A673 (cell line): ENCODE measurements around the gene MAPK4. TPM values are rescaled to one million over a fixed set of nuclear protein-coding genes. Genes with fewer than 3 reads are reported as not detected.

Source experiments
- BruUV-seq: library from RNA; stranded (reverse); fragments of 400-500 nt; replicated peaks from 2 replicates; lab custom pipeline; 2021; lab: Mats Ljungman, UMichigan
- CTCF ChIA-PET: fragments of 300-600 bp; sonication (Branson Sonifier 250); formaldehyde crosslinking; loops from one replicate; lab custom pipeline; 2022; ENCODE audit warnings: antibody characterized with exemption; lab: Charles Lee
- POLR2A ChIA-PET: fragments of 300-600 bp; sonication (Branson Sonifier 250); formaldehyde crosslinking; loops from one replicate; lab custom pipeline; 2022; ENCODE audit warnings: antibody characterized with exemption; ENCODE audit not compliant: low non-redundant PET; lab: Charles Lee
- DNase-seq: peaks from one replicate; pipeline ENCODE4 v3.0.0-alpha.2; 2015; ENCODE audit warnings: low spot score
- H3K27ac ChIP-seq: fragments of 200-600 bp; sonication (generic); 2 replicates; pipeline ENCODE4 v1.5.1; 2016; ENCODE audit warnings: mixed run types, low read depth, mild to moderate bottlenecking, mixed read lengths, antibody characterized with exemption, low read length; ENCODE audit not compliant: poor library complexity, severe bottlenecking
- H3K27me3 ChIP-seq: fragments of 200-600 bp; sonication (generic); replicated peaks from 2 replicates; pipeline ENCODE4 v1.6.1; 2017; ENCODE audit warnings: mixed run types, low read depth, mild to moderate bottlenecking, mixed read lengths, antibody characterized with exemption, low read length; ENCODE audit not compliant: insufficient read depth, poor library complexity
- H3K36me3 ChIP-seq: fragments of 200-600 bp; sonication (generic); 2 replicates; pipeline ENCODE4 v1.6.1; 2016; ENCODE audit warnings: mixed run types, mild to moderate bottlenecking, mixed read lengths, antibody characterized with exemption, low read length; ENCODE audit not compliant: insufficient read depth, poor library complexity, severe bottlenecking
- H3K4me1 ChIP-seq: fragments of 200-600 bp; sonication (generic); 2 replicates; pipeline ENCODE4 v1.6.1; 2017; ENCODE audit warnings: mixed run types, mild to moderate bottlenecking, mixed read lengths, antibody characterized with exemption, low read length; ENCODE audit not compliant: insufficient read depth, poor library complexity, severe bottlenecking
- H3K4me3 ChIP-seq: fragments of 200-600 bp; sonication (generic); 2 replicates; pipeline ENCODE4 v1.5.1; 2016; ENCODE audit warnings: low read depth, mixed run types, mild to moderate bottlenecking, mixed read lengths, low read length; ENCODE audit not compliant: poor library complexity, severe bottlenecking
- H3K9me3 ChIP-seq: fragments of 200-600 bp; sonication (generic); 2 replicates; pipeline ENCODE4 v1.6.1; 2016; ENCODE audit warnings: mixed run types, low read depth, mild to moderate bottlenecking, mixed read lengths, antibody characterized with exemption, low read length; ENCODE audit not compliant: poor library complexity, severe bottlenecking
- EZH2 ChIP-seq: fragments of 200-600 bp; sonication (generic); IDR thresholded peaks from 2 replicates; pipeline ENCODE4 v1.6.1; 2017; ENCODE audit warnings: borderline replicate concordance, low read depth, mild to moderate bottlenecking, mixed read lengths, antibody characterized with exemption, low read length; ENCODE audit not compliant: poor library complexity, severe bottlenecking
- intact Hi-C: fragments of 100-400 bp; cut with micrococcal nuclease; formaldehyde crosslinking; loops from one replicate; pipeline ENCODE4 v1.10.0; 2022; ENCODE audit not compliant: unreplicated experiment
- total RNA-seq: library from RNA; stranded (reverse); gene quantifications from 2 replicates; pipeline ENCODE4 v1.2.3, GENCODE V29; 2021
- TF ChIP-seq, protein P1 (sequence below): fragments of 300-800, 200-600 bp; sonication (generic); conservative IDR thresholded peaks from 2 replicates; pipeline ENCODE4 v1.5.1; 2017; ENCODE audit warnings: low read depth, mild to moderate bottlenecking, antibody characterized with exemption, low read length, moderate library complexity, mixed read lengths

The MAPK4 gene
- total RNA-seq, 1 experiment from 2014 or later = 0.62 TPM

DNA sequence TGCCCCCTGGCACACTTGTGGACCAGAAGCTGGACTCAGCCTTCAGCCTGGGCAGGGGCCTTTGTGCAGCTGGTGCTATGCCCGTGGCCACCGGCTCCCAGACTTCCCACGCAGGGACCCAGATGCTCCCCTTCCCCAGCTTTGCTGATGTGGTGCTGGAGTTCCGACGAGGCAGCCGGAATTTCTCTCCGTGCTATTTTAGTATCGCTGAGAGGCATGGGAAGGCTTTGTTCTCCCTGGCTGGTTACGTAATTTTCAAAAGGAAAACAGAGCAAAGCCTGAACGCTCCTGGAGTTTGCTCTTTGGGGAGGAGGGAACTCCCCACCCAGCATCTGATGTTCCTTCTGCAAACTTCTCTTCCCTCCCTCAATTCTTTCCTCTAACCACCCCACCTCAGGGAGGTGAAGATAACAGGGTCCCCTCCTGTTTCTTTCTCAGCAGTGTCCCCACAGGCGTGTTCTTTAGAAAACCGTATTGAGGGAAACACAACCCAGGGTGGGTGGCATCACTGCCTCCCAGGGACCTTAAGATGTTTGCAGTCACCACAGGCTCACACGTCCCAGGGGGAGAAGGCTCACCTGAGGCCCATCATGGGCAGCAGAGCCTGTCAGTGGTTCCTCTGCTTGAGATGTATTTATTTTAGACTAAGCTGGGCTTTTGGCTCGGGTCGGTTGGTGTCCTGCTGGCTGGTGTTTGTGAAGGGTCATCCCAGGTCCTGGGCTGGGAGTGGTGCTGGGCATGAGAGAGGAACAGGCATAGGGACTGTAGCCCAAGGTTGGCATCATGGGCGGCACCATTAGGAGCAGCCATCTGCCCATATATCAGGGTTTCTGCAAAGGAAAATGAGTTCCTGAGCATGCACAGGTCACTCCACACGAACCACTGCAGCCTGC lies 95.0 kb downstream of the MAPK4 start:
- no peak for DNase-seq
- Histone ChIP-seq H3K4me3 (no peak overlapping the region), H3K27ac (no peak overlapping the region), H3K27me3 (no peaks in the 10 kb centered on the region), H3K36me3 (no peaks in the 10 kb centered on the region), H3K4me1 (no peaks in the 10 kb centered on the region), H3K9me3 (no peaks in the 10 kb centered on the region)
- ChIA-PET CTCF (no interaction called here), POLR2A (no interaction called here)
- intact Hi-C loops = loop anchor here (10.0 kb wide), 1 partner anchor 130 kb away; no protein-coding TSS in a partner anchor
- TF ChIP-seq EZH2 = no peak
- TF ChIP-seq, protein P1, sequence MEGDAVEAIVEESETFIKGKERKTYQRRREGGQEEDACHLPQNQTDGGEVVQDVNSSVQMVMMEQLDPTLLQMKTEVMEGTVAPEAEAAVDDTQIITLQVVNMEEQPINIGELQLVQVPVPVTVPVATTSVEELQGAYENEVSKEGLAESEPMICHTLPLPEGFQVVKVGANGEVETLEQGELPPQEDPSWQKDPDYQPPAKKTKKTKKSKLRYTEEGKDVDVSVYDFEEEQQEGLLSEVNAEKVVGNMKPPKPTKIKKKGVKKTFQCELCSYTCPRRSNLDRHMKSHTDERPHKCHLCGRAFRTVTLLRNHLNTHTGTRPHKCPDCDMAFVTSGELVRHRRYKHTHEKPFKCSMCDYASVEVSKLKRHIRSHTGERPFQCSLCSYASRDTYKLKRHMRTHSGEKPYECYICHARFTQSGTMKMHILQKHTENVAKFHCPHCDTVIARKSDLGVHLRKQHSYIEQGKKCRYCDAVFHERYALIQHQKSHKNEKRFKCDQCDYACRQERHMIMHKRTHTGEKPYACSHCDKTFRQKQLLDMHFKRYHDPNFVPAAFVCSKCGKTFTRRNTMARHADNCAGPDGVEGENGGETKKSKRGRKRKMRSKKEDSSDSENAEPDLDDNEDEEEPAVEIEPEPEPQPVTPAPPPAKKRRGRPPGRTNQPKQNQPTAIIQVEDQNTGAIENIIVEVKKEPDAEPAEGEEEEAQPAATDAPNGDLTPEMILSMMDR = no peak
- BruUV-seq = no TSS peak

DNA sequence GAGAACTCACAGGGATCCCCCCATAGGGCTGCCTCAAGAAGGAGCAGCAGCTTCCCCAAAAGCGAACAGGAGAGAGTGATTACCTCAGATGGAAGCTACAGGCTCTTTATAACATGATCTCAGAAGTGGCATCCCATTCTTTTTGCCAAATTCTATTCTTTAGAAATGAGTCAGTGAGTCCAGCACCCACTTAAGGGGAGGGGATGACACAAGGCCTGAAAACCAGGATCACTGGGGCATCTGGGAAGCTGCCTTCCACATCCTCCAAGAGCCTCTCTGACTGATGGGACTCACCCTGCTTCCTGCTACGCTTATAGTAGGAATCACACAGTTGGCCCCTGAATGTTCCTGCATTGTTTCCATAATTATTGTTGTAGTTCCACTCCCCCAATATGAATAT lies 96.5 kb downstream of the MAPK4 start:
- CTCF ChIA-PET = no interaction called here
- Histone ChIP-seq H3K9me3 (no peaks in the 10 kb centered on the region), H3K36me3 (no peaks in the 10 kb centered on the region), H3K27me3 (no peaks in the 10 kb centered on the region), H3K27ac (no peak overlapping the region), H3K4me3 (no peak overlapping the region), H3K4me1 (no peaks in the 10 kb centered on the region)
- POLR2A ChIA-PET = no interaction called here
- no peak for DNase-seq
- no TSS peak for BruUV-seq
- intact Hi-C loops = loop anchor here (10.0 kb wide), 1 partner anchor 128 kb away; no protein-coding TSS in a partner anchor
- TF ChIP-seq, protein P1 = no peak
- no peak for TF ChIP-seq EZH2

- POLR2A ChIA-PET = no interaction called here
- CTCF ChIA-PET = no interaction called here
- Histone ChIP-seq H3K27ac (no peak overlapping the region), H3K4me3 (no peak overlapping the region), H3K9me3 (no peaks in the 10 kb centered on the region), H3K36me3 (no peaks in the 10 kb centered on the region), H3K4me1 (no peaks in the 10 kb centered on the region), H3K27me3 (no peaks in the 10 kb centered on the region)
- no TSS peak for BruUV-seq
- TF ChIP-seq, protein P1 = no peak
- no peak for TF ChIP-seq EZH2
- DNase-seq = no peak
- intact Hi-C loops = loop anchor here (10.0 kb wide), 1 partner anchor 128 kb away; no protein-coding TSS in a partner anchor
These were observed 97.1 kb downstream of the MAPK4 start for GRCh38 chr18:50656841-50657470.
